Esophagus squamous epithelium (tissue), 5 donors: ENCODE data around the gene IL11. TPM values are rescaled to one million over a fixed set of nuclear protein-coding genes. Genes with fewer than 3 reads are reported as not detected.

Source experiments
- DNase-seq: peaks from one replicate; lab custom pipeline; 2025; lab: John Stamatoyannopoulos, UW
- H3K27ac ChIP-seq, 4 donors: fragments of 200-600 bp; sonication (generic); one replicate each; pipeline ENCODE4 v1.5.1; 2016 to 2019; ENCODE audit warnings: mild to moderate bottlenecking in 1 of 4
- H3K27me3 ChIP-seq, 4 donors: fragments of 200-600 bp; sonication (generic); 1 replicate in 3 of 4; 2 replicates in 1 of 4; pipeline versions ENCODE4 v1.5.1 to v1.6.0; 2017 to 2021; ENCODE audit warnings: antibody characterized with exemption in 1 of 4
- H3K36me3 ChIP-seq, 3 donors: fragments of 200-600 bp; sonication (generic); one replicate each; pipeline ENCODE4 v1.5.1; 2016 to 2019
- H3K4me1 ChIP-seq, 3 donors: fragments of 200-600 bp; sonication (generic); one replicate each; pipeline ENCODE4 v1.5.1; 2017 to 2019
- H3K4me3 ChIP-seq, 4 donors: fragments of 200-600 bp; sonication (generic); 1 replicate in 3 of 4; 2 replicates in 1 of 4; pipeline ENCODE4 v1.5.1; 2016 to 2019; ENCODE audit warnings: mild to moderate bottlenecking in 2 of 4, moderate library complexity in 1 of 4
- H3K9me3 ChIP-seq, 3 donors: fragments of 200-600 bp; sonication (generic); one replicate each; pipeline ENCODE4 v1.5.1; 2016 to 2019
- CTCF ChIP-seq, 6 experiments: fragments of 450-650 bp in 4 of 6; fragments of 200-600 bp in 2 of 6; sonication (generic) in 2 of 6; IDR thresholded peaks; one replicate each; pipeline ENCODE4 v1.5.1; 2016 to 2019; ENCODE audit warnings: antibody characterized with exemption in 6 of 6, mild to moderate bottlenecking in 4 of 6, moderate library complexity in 4 of 6
- POLR2A ChIP-seq, 4 donors: fragments of 450-650 bp; IDR thresholded peaks; one replicate each; pipeline ENCODE4 v1.6.1; 2017; ENCODE audit warnings: antibody characterized with exemption in 4 of 4, mild to moderate bottlenecking in 4 of 4, moderate library complexity in 3 of 4
- WGBS, 2 donors: methylation state at CpG; one replicate each; pipeline ENCODE4 v1.1.5; 2018; 5-methylcytosine and 5-hydroxymethylcytosine counted together
- intact Hi-C: fragments of 100-400 bp; cut with DNase I; formaldehyde crosslinking; loops from one replicate; pipeline ENCODE4 v1.15.0; 2022
- total RNA-seq, 4 donors: library from RNA; depleted of rRNA; stranded (reverse); fragments of >200 nt; gene quantifications; one replicate each; pipeline ENCODE4 v1.1.0, GENCODE V29; 2016
- donor health status: DM: yes; HTN: yes; CAD: no.

The IL11 gene
- total RNA-seq, 4 donors from 2014 or later, result not detected

GRCh38 chr19:55382522-55383054 lies 12.3 kb upstream of the IL11 start:
- Histone ChIP-seq H3K4me3 (no peak overlapping the region), H3K4me1 (peaks cover 21 to 45% (median 25%) of the 10 kb centered on the region in 3 donors), H3K27me3 (peaks cover 0 to 6% (median 0%) of the 10 kb centered on the region in 4 donors), H3K9me3 (no peaks in the 10 kb centered on the region), H3K36me3 (peaks cover 0 to 13% (median 0%) of the 10 kb centered on the region in 3 donors), H3K27ac (no peak overlapping the region)
- no peak for DNase-seq
- WGBS, 2 donors, result 90 to 93% methylated on average over 3 of the region's 3 CpGs
- intact Hi-C loops, result no loop called here
- TF ChIP-seq POLR2A (IDR thresholded peaks at IDR 0.05), result no peak
- TF ChIP-seq CTCF (IDR thresholded peaks at IDR 0.05), result no peak

GRCh38 chr19:55382013-55382412 lies 11.8 kb upstream of the IL11 start:
- no peak for DNase-seq
- no peak overlapping the region for H3K27ac ChIP-seq
- 96 to 97% methylated on average over 5 of the region's 5 CpGs for WGBS, 2 donors
- H3K36me3 ChIP-seq, result peaks cover 0 to 7% (median 0%) of the 10 kb centered on the region in 3 donors
- no peaks in the 10 kb centered on the region for H3K9me3 ChIP-seq
- TF ChIP-seq POLR2A (IDR thresholded peaks at IDR 0.05) (no peak), CTCF (IDR thresholded peaks at IDR 0.05) (no peak)
- H3K27me3 ChIP-seq, result peaks cover 0 to 11% (median 0%) of the 10 kb centered on the region in 4 donors
- intact Hi-C loops, result no loop called here
- H3K4me1 ChIP-seq, result peaks cover 15 to 41% (median 19%) of the 10 kb centered on the region in 3 donors
- no peak overlapping the region for H3K4me3 ChIP-seq

- no peak for DNase-seq
- no peak for TF ChIP-seq CTCF (IDR thresholded peaks at IDR 0.05)
- no peak for TF ChIP-seq POLR2A (IDR thresholded peaks at IDR 0.05)
- Histone ChIP-seq H3K9me3 (no peaks in the 10 kb centered on the region), H3K4me1 (peaks cover 2 to 39% (median 8%) of the 10 kb centered on the region in 3 donors), H3K36me3 (no peaks in the 10 kb centered on the region), H3K4me3 (no peak overlapping the region), H3K27me3 (peaks cover 0 to 40% (median 4%) of the 10 kb centered on the region in 4 donors), H3K27ac (no peak overlapping the region)
- WGBS, 2 donors, result 17 to 66% methylated on average over 2 to 5 of the region's 11 CpGs
- intact Hi-C loops, result loop anchor here (10.0 kb wide), 1 partner anchor 74 kb away; no protein-coding TSS in a partner anchor
Measured at GRCh38 chr19:55379174-55379573, 8.9 kb upstream of the IL11 start.

GRCh38 chr19:55377356-55378131 lies 7.3 kb upstream of the IL11 start:
- no peak for DNase-seq
- WGBS, 2 donors, result 17 to 22% methylated on average over 3 to 7 of the region's 43 CpGs
- no peak overlapping the region for H3K27ac ChIP-seq
- intact Hi-C loops, result loop anchor here (10.0 kb wide), 1 partner anchor 73 kb away; no protein-coding TSS in a partner anchor
- peaks cover 0 to 56% (median 15%) of the 10 kb centered on the region in 4 donors for H3K27me3 ChIP-seq
- H3K4me1 ChIP-seq, result peaks cover 0 to 35% (median 3%) of the 10 kb centered on the region in 3 donors
- H3K9me3 ChIP-seq, result no peaks in the 10 kb centered on the region
- H3K4me3 ChIP-seq, result no peak overlapping the region
- H3K36me3 ChIP-seq, result no peaks in the 10 kb centered on the region
- TF ChIP-seq POLR2A (IDR thresholded peaks at IDR 0.05), result no peak
- no peak for TF ChIP-seq CTCF (IDR thresholded peaks at IDR 0.05)
